GM21423 (cell line): Measurements from ENCODE around the gene PKNOX2.
"Not testable (repeated sequence)": the region's sequence is repeated elsewhere in the genome, so short reads cannot be mapped to it uniquely, and the experiment has no call there.

Experiments
- ATAC-seq: cut with Tn5 transposase; IDR thresholded peaks from one replicate; pipeline ENCODE4 v1.9.1; 2021; ENCODE audit warnings: mild to moderate bottlenecking, moderate library complexity; ENCODE audit not compliant: unreplicated experiment

The PKNOX2 gene

GRCh38 chr11:125201525-125202141, 37.1 kb downstream of the PKNOX2 start:
- no peak for ATAC-seq

GRCh38 chr11:125202362-125202880, 37.9 kb downstream of the PKNOX2 start:
- no peak for ATAC-seq

GRCh38 chr11:125202977-125203376, 38.4 kb downstream of the PKNOX2 start:
- no peak for ATAC-seq

- no peak for ATAC-seq
Observed at GRCh38 chr11:125207866-125208425, 43.4 kb downstream of the PKNOX2 start.

- ATAC-seq: no peak
Observed at GRCh38 chr11:125210066-125210465, 45.5 kb downstream of the PKNOX2 start.

- no peak for ATAC-seq
Observed at GRCh38 chr11:125211191-125211947, 46.8 kb downstream of the PKNOX2 start.

- ATAC-seq: no peak
Observed at GRCh38 chr11:125211948-125212340, 47.4 kb downstream of the PKNOX2 start.

GRCh38 chr11:125214601-125215565, 50.3 kb downstream of the PKNOX2 start:
- no peak for ATAC-seq

- ATAC-seq: no peak
Observed at GRCh38 chr11:125215976-125216375, 51.4 kb downstream of the PKNOX2 start.

GRCh38 chr11:125218336-125218735, 53.8 kb downstream of the PKNOX2 start:
- ATAC-seq: no peak

GRCh38 chr11:125221461-125221860, 56.9 kb downstream of the PKNOX2 start:
- no peak for ATAC-seq

GRCh38 chr11:125222494-125222893, 57.9 kb downstream of the PKNOX2 start:
- no peak for ATAC-seq

- ATAC-seq: not testable (repeated sequence)
Observed at GRCh38 chr11:125223161-125223560, 58.6 kb downstream of the PKNOX2 start.

- ATAC-seq: no peak
Observed at GRCh38 chr11:125223901-125224361, 59.4 kb downstream of the PKNOX2 start.

- no peak for ATAC-seq
Observed at GRCh38 chr11:125224391-125225021, 60.0 kb downstream of the PKNOX2 start.

- ATAC-seq: no peak
Observed at GRCh38 chr11:125225401-125225800, 60.9 kb downstream of the PKNOX2 start.

- no peak for ATAC-seq
Observed at GRCh38 chr11:125226031-125226430, 61.5 kb downstream of the PKNOX2 start.

- no peak for ATAC-seq
Observed at GRCh38 chr11:125226706-125227105, 62.2 kb downstream of the PKNOX2 start.

GRCh38 chr11:125227151-125227550, 62.6 kb downstream of the PKNOX2 start:
- ATAC-seq: no peak

- no peak for ATAC-seq
Observed at GRCh38 chr11:125228445-125228844, 63.9 kb downstream of the PKNOX2 start.
